ENCODE data around the gene AHDC1. TPM values are rescaled to one million over a fixed set of nuclear protein-coding genes. Genes with fewer than 3 reads are reported as not detected.

The AHDC1 gene
- total and polyA plus RNA-seq, 2 of the 13 experiments (the other 11 are each of a cell fraction or from before 2014, with no cell fraction given), result 1.0 to 2.7 TPM

DNA sequence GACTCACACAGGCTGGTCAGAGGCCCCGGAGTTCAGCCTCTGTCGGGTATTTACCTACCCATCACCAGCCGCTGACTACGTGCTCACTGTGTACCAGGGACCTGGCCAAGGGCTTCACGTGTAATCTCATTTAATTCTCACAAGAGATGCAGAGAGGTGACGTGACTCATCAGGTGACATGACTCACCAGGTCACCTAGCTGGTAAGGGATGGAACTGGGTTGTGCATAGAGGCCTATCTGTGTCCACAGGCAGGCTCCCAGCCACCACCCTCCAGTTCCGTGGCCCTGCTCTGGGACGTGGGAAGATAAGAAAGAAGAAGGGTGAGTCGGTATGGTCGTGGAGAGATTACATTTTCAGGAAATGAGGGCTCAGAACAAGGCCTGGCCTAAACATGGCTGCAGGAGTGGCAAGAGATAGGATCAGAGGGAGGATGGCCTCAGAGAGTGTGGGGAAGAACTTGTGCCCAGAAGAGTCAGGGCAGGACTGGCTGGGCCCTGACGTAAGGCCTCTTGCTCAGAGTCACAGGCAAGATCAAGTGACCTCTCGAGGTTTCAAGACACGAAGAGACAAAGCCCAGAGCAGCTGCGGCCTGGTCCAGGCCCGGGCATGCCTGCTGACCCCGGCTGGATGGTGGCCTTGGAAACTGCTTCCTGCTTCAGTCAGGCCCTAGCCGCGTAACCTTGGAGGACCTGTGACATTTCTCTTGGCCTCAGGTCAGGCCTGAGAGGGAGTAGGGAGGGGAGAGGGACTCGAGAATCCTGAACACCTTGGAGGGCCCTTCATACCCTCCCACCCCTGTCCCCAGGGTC is 61.3 kb downstream of the AHDC1 start (continued):
- TF ChIP-seq ZNF263 (CRISPR knock-in tag; IDR thresholded peaks at IDR 0.05) (no peak), ZKSCAN1 (IDR thresholded peaks at IDR 0.05; ENCODE audit: low read length) (peak; percentile 96), ZFP62 (CRISPR knock-in tag; IDR thresholded peaks at IDR 0.05) (no peak), FOXA1 (IDR thresholded peaks at IDR 0.05) (no peak), FOXA1 (CRISPR knock-in tag; IDR thresholded peaks at IDR 0.05) (peak; percentile 81), FOXM1 (CRISPR knock-in tag; IDR thresholded peaks at IDR 0.05) (no peak), ZFYVE20 (CRISPR knock-in tag; IDR thresholded peaks at IDR 0.05; ENCODE audit: borderline replicate concordance, low read depth) (no peak), TAF15 (IDR thresholded peaks at IDR 0.05; ENCODE audit: low read depth, low read length, poor library complexity, severe bottlenecking) (no peak), HMGXB4 (CRISPR knock-in tag; IDR thresholded peaks at IDR 0.05; ENCODE audit: borderline replicate concordance in 1 of 2, low read depth in 1 of 2) (peak; percentile 36 to 58; a peak in 2 of 4 replicates), YY1 (IDR thresholded peaks at IDR 0.05; ENCODE audit: insufficient read depth, insufficient replicate concordance, low read depth, low read length) (no peak), SIN3A (IDR thresholded peaks at IDR 0.05; ENCODE audit: borderline replicate concordance, low read depth, low read length) (peak; percentile 69; the same call in 1 of the 2 replicates), ZBTB2 (CRISPR knock-in tag; IDR thresholded peaks at IDR 0.05; ENCODE audit: low read depth) (no peak), ZNF30 (CRISPR knock-in tag; IDR thresholded peaks at IDR 0.05) (no peak), CHD4 (IDR thresholded peaks at IDR 0.05; ENCODE audit: borderline replicate concordance, low read length) (no peak), REST (IDR thresholded peaks at IDR 0.05; ENCODE audit: borderline replicate concordance in 1 of 2, low read depth in 1 of 2, low read length in 2 of 2) (no peak), FOSL1 (CRISPR knock-in tag; IDR thresholded peaks at IDR 0.05; ENCODE audit: borderline replicate concordance) (peak; percentile 74; the same call in 1 of the 2 replicates), ZNF225 (CRISPR knock-in tag; IDR thresholded peaks at IDR 0.05) (no peak), MBNL3 (CRISPR knock-in tag; conservative IDR thresholded peaks at IDR 0.05) (no peak), GPN1 (CRISPR knock-in tag; IDR thresholded peaks at IDR 0.05; ENCODE audit: borderline replicate concordance) (no peak), RORA (CRISPR knock-in tag; IDR thresholded peaks at IDR 0.05) (no peak), ZNF282 (IDR thresholded peaks at IDR 0.05; ENCODE audit: partially characterized antibody) (no peak), ONECUT2 (CRISPR knock-in tag; IDR thresholded peaks at IDR 0.05) (no peak), ZNF12 (CRISPR knock-in tag; IDR thresholded peaks at IDR 0.05) (no peak), SOX5 (CRISPR knock-in tag; IDR thresholded peaks at IDR 0.05; ENCODE audit: borderline replicate concordance) (peak; percentile 67)

Measured in HepG2 (cell line).